Measurements from ENCODE around the gene NFYA.
A peak's percentile ranks its signal among the peaks of the same experiment; 100 is the strongest.
"Not testable (repeated sequence)": the region's sequence is repeated elsewhere in the genome, so short reads cannot be mapped to it uniquely, and the experiment has no call there.

NFYA gene

GRCh38 chr6:41090841-41091761 lies 18.3 kb downstream of the NFYA start:
- H3K4me3 Mint-ChIP-seq: no peak overlapping the region
- DNase-seq: no peak
- peaks cover 68% of the 10 kb centered on the region for H3K36me3 Mint-ChIP-seq
- CTCF ChIA-PET: interaction anchor here (0.8 to 6.1 kb wide), 6 partner anchors 11 to 229 kb away, joined by 3 to 58 read pairs (median 4); no protein-coding TSS in a partner anchor
- no peaks in the 10 kb centered on the region for H3K4me1 Mint-ChIP-seq
- no peaks in the 10 kb centered on the region for H3K27me3 Mint-ChIP-seq
- no peaks in the 10 kb centered on the region for H3K9me3 Mint-ChIP-seq
- peak overlapping the region; percentile 8 for H3K27ac Mint-ChIP-seq

GRCh38 chr6:41092421-41093140 lies 19.8 kb downstream of the NFYA start:
- no peaks in the 10 kb centered on the region for H3K4me1 Mint-ChIP-seq
- CTCF ChIA-PET: interaction anchor here (0.7 to 6.1 kb wide), 8 partner anchors 10 to 246 kb away, joined by 3 to 58 read pairs (median 4); no protein-coding TSS in a partner anchor
- H3K27me3 Mint-ChIP-seq: no peaks in the 10 kb centered on the region
- DNase-seq: no peak
- H3K9me3 Mint-ChIP-seq: no peaks in the 10 kb centered on the region
- H3K4me3 Mint-ChIP-seq: no peak overlapping the region
- no peak overlapping the region for H3K27ac Mint-ChIP-seq
- peaks cover 72% of the 10 kb centered on the region for H3K36me3 Mint-ChIP-seq

GRCh38 chr6:41093729-41094128 lies 21.0 kb downstream of the NFYA start:
- CTCF ChIA-PET: interaction anchor here (1.2 to 6.1 kb wide), 2 partner anchors 89 to 245 kb away, joined by 4 to 58 read pairs; no protein-coding TSS in a partner anchor
- Mint-ChIP-seq H3K27ac (no peak overlapping the region), H3K4me1 (peaks cover 3% of the 10 kb centered on the region), H3K36me3 (peaks cover 78% of the 10 kb centered on the region), H3K27me3 (no peaks in the 10 kb centered on the region), H3K4me3 (no peak overlapping the region), H3K9me3 (no peaks in the 10 kb centered on the region)
- no peak for DNase-seq

GRCh38 chr6:41097467-41098090 lies 24.8 kb downstream of the NFYA start:
- no peak for DNase-seq
- Mint-ChIP-seq H3K4me1 (peaks cover 7% of the 10 kb centered on the region), H3K36me3 (peaks cover 74% of the 10 kb centered on the region), H3K27ac (no peak overlapping the region), H3K4me3 (no peak overlapping the region), H3K27me3 (no peaks in the 10 kb centered on the region), H3K9me3 (no peaks in the 10 kb centered on the region)
- CTCF ChIA-PET: no interaction called here

GRCh38 chr6:41098366-41098765 lies 25.6 kb downstream of the NFYA start:
- H3K9me3 Mint-ChIP-seq: no peaks in the 10 kb centered on the region
- H3K4me1 Mint-ChIP-seq: peaks cover 7% of the 10 kb centered on the region
- CTCF ChIA-PET: no interaction called here

GRCh38 chr6:41100871-41101287 lies 28.1 kb downstream of the NFYA start:
- CTCF ChIA-PET: no interaction called here
- no peak for DNase-seq

More at GRCh38 chr6:41098366-41098765, 25.6 kb downstream of the NFYA start:
- Mint-ChIP-seq H3K27ac (no peak overlapping the region), H3K4me3 (no peak overlapping the region), H3K36me3 (peaks cover 70% of the 10 kb centered on the region), H3K27me3 (no peaks in the 10 kb centered on the region)
- DNase-seq: no peak

GRCh38 chr6:41103847-41104246 lies 31.1 kb downstream of the NFYA start:
- Mint-ChIP-seq H3K4me3 (no peak overlapping the region), H3K4me1 (peaks cover 4% of the 10 kb centered on the region), H3K36me3 (peaks cover 22% of the 10 kb centered on the region), H3K27me3 (no peaks in the 10 kb centered on the region), H3K9me3 (no peaks in the 10 kb centered on the region), H3K27ac (no peak overlapping the region)
- CTCF ChIA-PET: no interaction called here
- DNase-seq: no peak

More at GRCh38 chr6:41100871-41101287, 28.1 kb downstream of the NFYA start:
- Mint-ChIP-seq H3K4me1 (peaks cover 7% of the 10 kb centered on the region), H3K9me3 (no peaks in the 10 kb centered on the region), H3K4me3 (no peak overlapping the region), H3K27me3 (no peaks in the 10 kb centered on the region), H3K36me3 (peaks cover 52% of the 10 kb centered on the region), H3K27ac (no peak overlapping the region)

- DNase-seq: no peak
- Mint-ChIP-seq H3K27me3 (no peaks in the 10 kb centered on the region), H3K27ac (no peak overlapping the region), H3K36me3 (no peaks in the 10 kb centered on the region), H3K9me3 (no peaks in the 10 kb centered on the region), H3K4me1 (no peaks in the 10 kb centered on the region), H3K4me3 (no peak overlapping the region)
- CTCF ChIA-PET: no interaction called here
These were observed 38.2 kb downstream of the NFYA start for GRCh38 chr6:41111017-41111416.

GRCh38 chr6:41115027-41115426 lies 42.3 kb downstream of the NFYA start:
- H3K4me1 Mint-ChIP-seq, H3K9me3 Mint-ChIP-seq, H3K36me3 Mint-ChIP-seq, H3K27me3 Mint-ChIP-seq, DNase-seq, H3K4me3 Mint-ChIP-seq, CTCF ChIA-PET, H3K27ac Mint-ChIP-seq: not testable (repeated sequence)

- H3K4me1 Mint-ChIP-seq: no peaks in the 10 kb centered on the region
- H3K27me3 Mint-ChIP-seq: no peaks in the 10 kb centered on the region
- CTCF ChIA-PET: no interaction called here
- no peaks in the 10 kb centered on the region for H3K36me3 Mint-ChIP-seq
- DNase-seq: no peak
- H3K4me3 Mint-ChIP-seq: no peak overlapping the region
- no peak overlapping the region for H3K27ac Mint-ChIP-seq
- no peaks in the 10 kb centered on the region for H3K9me3 Mint-ChIP-seq
These were observed 46.7 kb downstream of the NFYA start for GRCh38 chr6:41119508-41119907.

GRCh38 chr6:41120058-41120457 lies 47.3 kb downstream of the NFYA start:
- Mint-ChIP-seq H3K27ac (no peak overlapping the region), H3K36me3 (no peaks in the 10 kb centered on the region), H3K9me3 (no peaks in the 10 kb centered on the region), H3K4me3 (no peak overlapping the region), H3K27me3 (no peaks in the 10 kb centered on the region), H3K4me1 (no peaks in the 10 kb centered on the region)
- CTCF ChIA-PET: no interaction called here
- no peak for DNase-seq

GRCh38 chr6:41122373-41122772 lies 49.6 kb downstream of the NFYA start:
- H3K27me3 Mint-ChIP-seq: no peaks in the 10 kb centered on the region
- no peak for DNase-seq
- no peak overlapping the region for H3K27ac Mint-ChIP-seq
- H3K4me3 Mint-ChIP-seq: no peak overlapping the region
- no peaks in the 10 kb centered on the region for H3K36me3 Mint-ChIP-seq
- CTCF ChIA-PET: no interaction called here
- no peaks in the 10 kb centered on the region for H3K4me1 Mint-ChIP-seq
- no peaks in the 10 kb centered on the region for H3K9me3 Mint-ChIP-seq

GRCh38 chr6:41122918-41123317 lies 50.1 kb downstream of the NFYA start:
- CTCF ChIA-PET: no interaction called here
- H3K4me1 Mint-ChIP-seq: no peaks in the 10 kb centered on the region
- H3K27ac Mint-ChIP-seq: no peak overlapping the region
- no peaks in the 10 kb centered on the region for H3K9me3 Mint-ChIP-seq
- no peak for DNase-seq
- no peaks in the 10 kb centered on the region for H3K27me3 Mint-ChIP-seq
- H3K4me3 Mint-ChIP-seq: no peak overlapping the region
- no peaks in the 10 kb centered on the region for H3K36me3 Mint-ChIP-seq

GRCh38 chr6:41125282-41125681 lies 52.5 kb downstream of the NFYA start:
- Mint-ChIP-seq H3K4me1 (no peaks in the 10 kb centered on the region), H3K4me3 (no peak overlapping the region), H3K9me3 (no peaks in the 10 kb centered on the region), H3K36me3 (no peaks in the 10 kb centered on the region), H3K27ac (no peak overlapping the region), H3K27me3 (no peaks in the 10 kb centered on the region)
- no peak for DNase-seq
- CTCF ChIA-PET: interaction anchor here (1.0 kb wide), 1 partner anchor 57 kb away, joined by 3 read pairs; no protein-coding TSS in a partner anchor

All from activated naive CD4-positive, alpha-beta T cell treated with anti-CD3 and anti-CD28 coated beads, Interleukin-2, amount 10 ng/mL, durations not matched to agents 7 days and 5 days (primary cell).